Coronary artery (tissue), 2 donors: Measurements from ENCODE around the gene ADAMTS7.

Source experiments
- DNase-seq: peaks from one replicate; pipeline ENCODE4 v3.0.0-alpha.2; 2017; ENCODE audit warnings: low spot score
- H3K27ac ChIP-seq, 2 donors: fragments of 200-600 bp; sonication (generic); one replicate each; pipeline ENCODE4 v1.5.1; 2016 to 2019
- H3K4me3 ChIP-seq: fragments of 200-600 bp; sonication (generic); 2 replicates; pipeline ENCODE4 v1.5.1; 2016; ENCODE audit warnings: mild to moderate bottlenecking, moderate library complexity
- CTCF ChIP-seq: fragments of 200-600 bp; sonication (generic); IDR thresholded peaks from one replicate; pipeline ENCODE4 v1.5.1; 2019; ENCODE audit warnings: antibody characterized with exemption

Gene ADAMTS7

DNA sequence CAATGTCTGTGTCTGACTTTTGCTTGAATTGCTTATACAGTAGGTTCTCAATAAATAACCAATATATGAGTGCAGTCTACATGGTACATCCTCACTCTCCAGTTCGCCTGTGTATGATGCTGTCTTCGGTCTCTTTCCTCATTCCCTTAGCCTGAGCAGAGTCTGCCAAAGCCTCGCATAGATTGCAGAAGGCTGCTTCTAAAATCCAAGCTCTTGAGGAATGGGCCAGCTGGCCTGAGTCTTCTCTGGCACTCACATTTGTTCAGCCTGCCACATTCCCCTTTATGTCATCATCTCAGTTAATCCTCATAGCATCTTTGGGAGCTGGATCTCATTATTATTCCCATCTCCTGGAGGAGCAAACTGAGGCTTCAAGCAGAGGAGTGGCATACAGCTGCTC is 27.2 kb upstream of the ADAMTS7 start:
- no peak overlapping the region for H3K4me3 ChIP-seq
- TF ChIP-seq CTCF = no peak
- H3K27ac ChIP-seq = no peak overlapping the region
- DNase-seq = no peak

DNA sequence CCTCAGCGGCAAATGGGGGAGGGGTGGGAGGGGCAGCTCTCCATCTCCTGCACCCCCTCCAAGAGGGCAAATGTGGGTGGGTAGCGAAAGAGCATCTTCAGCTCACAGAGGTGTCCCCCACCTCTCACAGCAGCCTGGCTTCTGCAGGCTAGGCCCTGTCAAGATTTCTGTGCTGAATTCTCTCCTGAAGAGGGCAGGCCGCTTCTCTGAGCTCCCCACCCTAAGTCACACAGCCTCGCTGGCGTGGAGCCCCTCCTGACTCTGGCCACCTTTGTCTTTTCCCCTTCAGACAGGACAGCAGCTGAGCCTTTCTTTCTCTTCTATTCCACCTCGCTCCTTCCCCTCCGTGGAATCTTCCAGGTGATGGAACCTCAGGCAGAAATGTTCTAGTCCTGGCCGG is 26.3 kb upstream of the ADAMTS7 start:
- no peak for DNase-seq
- no peak for TF ChIP-seq CTCF
- no peak overlapping the region for H3K4me3 ChIP-seq
- no peak overlapping the region for H3K27ac ChIP-seq

GRCh38 chr15:78837131-78837530 is 25.9 kb upstream of the ADAMTS7 start:
- H3K27ac ChIP-seq = no peak overlapping the region
- no peak for DNase-seq
- TF ChIP-seq CTCF = no peak
- no peak overlapping the region for H3K4me3 ChIP-seq

GRCh38 chr15:78836333-78836732 is 25.1 kb upstream of the ADAMTS7 start:
- H3K4me3 ChIP-seq = no peak overlapping the region
- TF ChIP-seq CTCF = no peak
- no peak overlapping the region for H3K27ac ChIP-seq
- DNase-seq = no peak

- Histone ChIP-seq H3K4me3 (peak overlapping the region; percentile 11), H3K27ac (no peak overlapping the region)
- TF ChIP-seq CTCF = no peak
- DNase-seq = no peak
These were observed 20.3 kb upstream of the ADAMTS7 start for GRCh38 chr15:78831229-78832207.

DNA sequence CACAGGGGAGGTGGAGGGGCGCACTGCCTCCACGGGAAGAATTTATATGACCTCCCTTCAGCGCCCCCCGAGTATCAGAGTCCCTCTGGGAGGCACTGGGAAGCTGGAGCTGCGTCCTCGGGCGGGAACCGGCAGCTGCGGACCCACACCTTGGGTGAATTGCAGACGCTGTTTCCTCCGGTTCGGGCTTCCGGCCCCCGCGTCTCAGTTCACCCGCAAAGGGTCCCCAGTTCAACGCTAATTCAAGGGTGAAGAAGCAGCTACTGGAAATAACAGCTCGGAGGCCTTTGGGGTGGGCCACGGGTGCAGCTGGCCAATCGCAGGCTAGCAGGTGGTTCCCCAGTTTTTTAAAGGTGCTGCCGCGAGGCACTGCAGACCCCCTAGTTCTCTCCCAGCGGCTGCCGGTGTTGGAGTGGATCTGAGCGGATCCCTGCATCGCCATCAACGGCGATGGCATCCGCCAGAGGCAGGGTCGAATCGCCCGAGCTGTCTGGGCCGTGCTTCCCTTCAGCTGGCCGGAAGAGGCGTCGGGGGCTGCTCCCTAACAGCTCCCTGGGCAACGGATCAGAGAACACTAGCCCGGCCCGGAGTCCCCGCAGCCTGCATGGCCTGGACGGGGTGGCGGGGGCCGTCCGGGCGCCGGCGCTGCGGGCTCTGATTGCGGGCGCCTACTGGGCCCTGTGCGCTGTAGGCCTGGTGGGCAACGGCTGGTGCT is 19.4 kb upstream of the ADAMTS7 start:
- Histone ChIP-seq H3K27ac (no peak overlapping the region), H3K4me3 (peak overlapping the region; percentile 11)
- no peak for TF ChIP-seq CTCF
- DNase-seq = no peak
